ENCODE measurements around the gene ZMYM5.
"Not testable (repeated sequence)": the region's sequence is repeated elsewhere in the genome, so short reads cannot be mapped to it uniquely, and the experiment has no call there.

The ZMYM5 gene

DNA sequence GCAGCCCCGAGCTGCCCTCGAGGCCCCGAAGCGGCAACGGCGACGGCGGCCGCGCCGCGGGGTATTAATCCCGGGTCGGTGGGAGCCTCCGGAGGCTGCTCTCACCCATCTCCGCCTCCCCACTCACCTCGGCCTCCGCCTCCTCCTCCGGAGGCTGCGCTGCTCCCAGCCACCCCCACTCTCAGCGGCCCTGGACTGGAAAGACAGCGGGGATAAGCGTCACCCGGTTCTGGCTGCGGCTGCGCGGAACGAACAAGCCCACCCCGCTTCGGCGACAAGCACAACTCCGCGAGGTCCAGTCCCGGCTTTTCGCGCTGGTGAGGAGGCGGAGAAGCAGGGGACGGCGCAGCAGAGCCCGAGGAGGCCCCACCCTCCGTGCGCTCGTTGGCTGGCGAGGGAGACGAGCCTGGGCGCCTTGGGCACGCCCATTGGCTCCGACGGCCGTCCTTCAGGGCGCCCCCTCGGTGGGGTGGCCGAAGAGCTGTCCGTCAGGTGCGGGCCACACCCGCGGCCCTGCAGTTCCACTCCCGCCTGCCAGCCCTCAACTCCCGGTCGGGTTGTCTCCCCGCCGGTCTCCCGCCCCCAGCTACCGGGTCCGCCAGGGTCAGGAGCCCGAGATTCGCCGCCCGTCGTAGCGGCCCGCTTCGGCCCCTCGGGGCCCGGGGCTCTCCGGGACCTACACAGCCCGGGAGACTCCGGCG lies at the start of gene ZMYM5:
ZMYM5 (minus strand) TSS at position 327 of the 701 bp plus-strand sequence. CDS start 11,469 bp downstream, outside the sequence.
- peak; percentile 87 to 97 (median 89) for DNase-seq (ENCODE audit: low read depth in 2 of 3, low spot score in 2 of 3)

DNA sequence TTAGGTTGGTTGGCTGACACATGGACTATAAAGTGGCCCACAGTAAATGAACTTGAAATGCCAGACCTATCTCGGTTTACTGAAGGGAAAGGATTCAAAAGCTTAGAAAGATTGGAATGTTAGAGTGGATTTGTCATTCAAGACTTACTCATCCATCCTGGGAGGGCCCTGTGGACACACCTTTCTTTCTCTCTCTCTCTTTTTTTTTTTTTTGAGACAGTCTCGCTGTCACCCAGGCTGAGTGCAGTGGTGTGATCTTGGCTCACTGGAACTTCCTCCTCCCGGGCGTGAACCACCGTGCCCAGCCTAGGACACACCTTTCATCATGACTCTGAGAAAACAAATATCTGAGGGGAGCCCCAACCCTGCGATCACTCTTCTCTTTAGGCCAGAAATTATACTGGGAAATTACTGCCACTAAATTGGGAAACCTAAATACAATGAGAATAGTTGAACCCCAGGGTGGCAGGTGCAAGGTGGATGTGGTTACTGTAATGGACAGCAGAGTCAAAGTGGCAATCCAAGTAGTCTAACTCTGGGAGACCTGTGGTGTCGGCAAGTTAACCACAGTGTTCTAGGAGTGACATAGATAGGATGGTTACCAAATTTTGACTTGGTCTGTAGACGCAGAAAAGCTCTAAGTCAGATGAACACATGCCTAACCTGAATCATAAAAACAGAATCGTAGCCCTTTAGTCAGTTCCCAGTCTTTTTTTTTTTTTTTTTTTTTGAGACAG lies 47.1 kb upstream of the ZMYM5 start:
- no peak for DNase-seq (ENCODE audit: low read depth in 2 of 3, low spot score in 2 of 3)

DNA sequence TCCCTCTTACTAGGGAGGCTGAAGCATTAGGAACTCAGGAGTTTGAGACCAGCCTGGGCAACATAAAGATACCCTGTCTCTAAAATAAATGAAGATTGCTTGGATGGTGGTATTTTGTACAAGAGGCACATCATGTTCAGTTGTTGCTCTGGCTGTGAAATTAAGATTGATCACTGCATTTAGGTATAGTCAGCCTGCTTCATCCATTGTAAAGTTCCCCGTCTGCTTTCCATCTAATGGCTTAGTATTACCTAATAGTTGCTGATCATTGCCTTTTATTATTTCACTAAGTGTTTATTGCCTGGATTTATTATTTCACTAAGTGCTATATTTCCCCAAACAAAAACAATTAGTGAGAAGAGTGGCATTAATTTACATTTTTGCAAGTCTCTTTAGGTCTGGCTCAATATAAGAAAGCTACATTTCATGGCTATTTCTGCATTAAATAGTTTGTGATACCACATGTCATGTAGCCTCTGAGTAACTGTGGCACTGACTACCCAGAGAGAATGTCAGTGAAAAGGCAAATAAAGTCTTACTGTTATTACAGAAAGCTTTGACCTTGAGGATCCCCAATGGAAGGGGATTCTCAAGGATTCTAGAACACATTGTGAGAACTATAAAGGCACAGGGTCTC lies 45.0 kb upstream of the ZMYM5 start:
- DNase-seq (ENCODE audit: low read depth in 2 of 3, low spot score in 2 of 3), result no peak

DNA sequence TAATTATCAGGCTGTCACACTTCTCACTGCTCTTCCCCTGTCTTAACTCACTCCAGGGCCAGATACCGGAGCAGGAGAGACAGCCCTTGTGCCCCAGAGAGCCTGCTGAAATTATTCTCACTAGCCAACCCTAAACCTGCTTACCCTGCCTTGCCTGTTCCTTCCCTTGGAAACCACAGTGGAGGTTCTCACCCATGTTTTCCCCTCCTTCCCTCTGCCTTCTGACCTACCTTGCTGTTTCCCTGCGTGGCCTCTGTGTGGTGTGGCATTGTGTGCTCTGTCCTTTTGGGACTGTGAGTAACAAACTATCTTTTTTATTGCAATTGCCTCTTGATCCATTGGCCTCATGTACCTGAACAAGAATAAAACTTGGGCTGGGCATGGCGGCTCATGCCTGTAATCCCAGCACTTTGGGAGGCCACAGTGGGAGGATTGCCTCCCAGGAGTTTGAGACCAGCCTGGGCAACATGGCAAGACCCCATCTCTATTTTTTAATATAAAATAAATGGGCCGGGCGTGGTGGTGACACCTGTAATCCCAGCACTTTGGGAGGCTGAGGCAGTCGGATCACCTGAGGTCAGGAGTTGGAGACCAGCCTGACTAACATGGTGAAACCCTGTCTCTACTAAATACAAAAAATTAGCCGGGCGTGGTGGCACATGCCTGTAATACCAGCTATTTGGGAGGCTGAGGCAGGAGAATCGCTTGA lies 42.2 kb upstream of the ZMYM5 start:
- DNase-seq (ENCODE audit: low read depth in 2 of 3, low spot score in 2 of 3), result not testable (repeated sequence)

DNA sequence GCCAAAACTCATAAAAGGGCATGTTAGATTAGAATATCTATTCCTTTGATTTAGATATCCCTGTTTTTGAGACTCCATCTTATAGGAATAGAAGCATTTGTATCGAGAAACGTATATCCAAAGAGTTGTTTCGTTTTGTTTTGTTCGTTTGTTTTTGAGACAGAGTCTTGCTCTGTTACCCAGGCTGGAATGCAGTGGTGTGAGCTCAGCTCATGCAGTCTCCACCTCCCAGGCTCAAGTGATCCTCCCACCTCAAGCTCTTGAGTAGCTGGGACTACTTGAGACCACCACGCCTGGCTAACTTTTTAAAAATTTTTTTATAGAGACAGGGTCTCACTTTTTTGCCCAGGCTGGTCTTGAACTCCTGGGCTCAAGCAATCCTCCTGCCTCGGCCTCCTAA lies 26.6 kb upstream of the ZMYM5 start:
- DNase-seq (ENCODE audit: low read depth in 2 of 3, low spot score in 2 of 3), result no peak

DNA sequence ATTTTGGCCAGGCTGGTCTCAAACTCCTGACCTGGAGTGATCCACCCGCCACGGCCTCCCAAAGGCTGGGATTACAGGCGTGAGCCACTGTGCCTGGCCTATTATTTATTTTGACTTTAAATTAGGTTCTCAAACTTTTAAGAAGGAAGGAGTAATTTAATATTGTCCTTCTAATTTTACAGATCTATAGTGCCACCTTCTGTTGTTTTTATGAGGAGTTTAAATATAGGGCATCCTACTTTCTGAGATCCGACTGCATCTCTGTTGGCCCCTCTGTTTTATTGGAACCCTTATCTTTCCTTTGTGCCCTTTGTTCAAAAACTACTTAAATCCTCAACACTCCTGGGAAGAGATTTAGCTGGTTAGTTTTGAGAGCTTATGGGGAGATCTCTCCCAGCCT lies 25.4 kb upstream of the ZMYM5 start:
- DNase-seq (ENCODE audit: low read depth in 2 of 3, low spot score in 2 of 3), result no peak

DNA sequence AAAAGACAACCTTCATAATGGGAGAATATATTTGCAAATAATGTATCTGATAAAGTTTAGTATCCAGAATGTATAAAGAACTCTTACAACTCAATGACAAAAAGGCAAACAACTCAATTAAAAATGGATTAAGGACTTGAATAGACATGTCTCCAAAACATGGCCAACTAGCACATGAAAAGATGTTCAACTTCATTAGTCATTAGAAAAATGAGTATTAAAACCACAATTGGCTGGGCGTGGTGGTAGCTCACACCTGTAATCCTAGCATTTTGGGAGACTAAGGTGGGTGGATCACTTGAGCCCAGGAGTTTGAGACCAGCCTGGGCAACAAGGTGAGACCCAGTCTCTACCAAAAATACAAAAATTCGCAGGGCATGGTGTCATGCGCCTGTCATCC lies 18.8 kb upstream of the ZMYM5 start:
- DNase-seq (ENCODE audit: low read depth in 2 of 3, low spot score in 2 of 3), result no peak

DNA sequence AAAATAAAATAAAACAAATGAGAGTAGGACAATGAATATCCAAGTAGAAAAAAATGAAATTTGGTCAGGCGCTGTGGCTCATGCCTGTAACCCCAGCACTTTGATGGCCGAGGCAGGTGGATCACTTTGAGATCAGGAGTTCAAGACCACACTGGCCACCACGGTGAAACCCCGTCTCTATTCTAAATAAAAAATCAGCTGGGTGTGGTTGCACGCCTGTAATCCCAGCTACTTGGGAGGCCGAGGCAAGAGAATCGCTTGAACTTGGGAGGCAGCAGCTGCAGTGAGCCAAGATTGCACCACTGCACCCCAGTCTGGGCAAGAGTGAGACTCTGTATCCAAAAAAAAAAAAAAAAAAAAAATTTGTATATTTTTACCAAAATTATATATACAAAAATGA lies 18.2 kb upstream of the ZMYM5 start:
- no peak for DNase-seq (ENCODE audit: low read depth in 2 of 3, low spot score in 2 of 3)

DNA sequence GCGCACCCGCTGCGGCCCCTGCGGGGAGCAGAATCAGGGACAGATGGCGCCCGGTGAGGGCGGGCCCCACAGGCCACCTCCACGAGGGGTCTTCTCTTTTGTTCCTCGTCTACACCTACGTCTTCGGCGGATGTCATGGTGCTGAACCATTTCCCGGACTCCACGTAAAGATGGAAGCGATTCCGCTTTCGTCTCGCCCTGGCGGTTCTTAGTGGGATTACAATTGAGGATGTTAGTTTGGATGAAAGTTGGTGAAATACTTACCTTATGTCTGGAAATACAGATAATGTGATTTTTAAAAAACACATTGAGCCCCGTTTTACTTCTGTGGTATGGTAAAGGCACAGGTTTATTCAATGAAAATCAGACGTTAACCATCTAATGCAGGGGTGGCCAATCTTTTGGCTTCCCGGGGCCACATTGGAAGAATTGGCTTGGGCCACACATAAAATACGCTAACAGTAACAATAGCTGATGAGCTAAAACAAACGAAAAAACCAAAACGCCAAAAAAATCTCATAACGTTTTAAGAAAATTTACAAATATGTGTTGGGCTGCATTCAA lies 1.4 kb upstream of the ZMYM5 start:
- DNase-seq (ENCODE audit: low read depth in 2 of 3, low spot score in 2 of 3), result peak in 2 of 3 experiments; percentile 35 to 59

DNA sequence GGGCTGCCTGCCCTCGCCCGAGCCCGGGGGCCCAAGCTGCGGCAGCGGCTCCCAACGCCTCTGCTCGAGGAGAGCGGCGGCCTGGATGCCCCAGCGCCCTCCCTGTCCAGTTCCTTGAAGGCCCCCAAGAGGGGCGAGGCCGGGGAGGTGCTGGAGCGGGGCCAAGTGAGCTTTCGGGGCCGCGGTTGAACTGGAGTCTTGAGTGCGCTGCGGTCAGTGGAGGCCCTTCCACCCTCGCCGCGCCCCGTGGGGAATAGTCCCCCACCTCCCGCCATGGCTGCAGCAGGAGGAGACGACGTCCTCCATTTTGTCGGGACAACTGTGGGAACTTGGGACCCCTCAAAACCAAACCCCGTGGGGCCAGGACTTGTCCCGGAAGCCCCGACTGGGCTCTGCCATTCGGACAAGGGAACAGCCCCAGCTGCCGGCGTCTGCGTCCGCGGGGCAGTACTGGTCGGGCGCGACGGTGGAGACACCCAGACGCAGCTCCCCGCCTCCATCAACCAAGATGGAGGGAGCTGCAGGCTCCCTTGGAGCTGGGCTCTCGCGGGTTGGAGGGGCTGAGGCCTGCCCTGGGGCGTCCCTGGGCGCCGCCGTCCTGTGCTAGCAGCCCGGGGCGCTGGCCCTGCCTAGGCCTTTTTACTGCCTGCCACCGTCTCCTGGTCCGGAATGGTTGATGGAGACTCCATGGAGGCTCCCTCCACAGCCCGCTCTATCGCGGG lies 736 bp upstream of the ZMYM5 start:
- peak in 2 of 3 experiments; percentile 46 to 61 for DNase-seq (ENCODE audit: low read depth in 2 of 3, low spot score in 2 of 3)

DNA sequence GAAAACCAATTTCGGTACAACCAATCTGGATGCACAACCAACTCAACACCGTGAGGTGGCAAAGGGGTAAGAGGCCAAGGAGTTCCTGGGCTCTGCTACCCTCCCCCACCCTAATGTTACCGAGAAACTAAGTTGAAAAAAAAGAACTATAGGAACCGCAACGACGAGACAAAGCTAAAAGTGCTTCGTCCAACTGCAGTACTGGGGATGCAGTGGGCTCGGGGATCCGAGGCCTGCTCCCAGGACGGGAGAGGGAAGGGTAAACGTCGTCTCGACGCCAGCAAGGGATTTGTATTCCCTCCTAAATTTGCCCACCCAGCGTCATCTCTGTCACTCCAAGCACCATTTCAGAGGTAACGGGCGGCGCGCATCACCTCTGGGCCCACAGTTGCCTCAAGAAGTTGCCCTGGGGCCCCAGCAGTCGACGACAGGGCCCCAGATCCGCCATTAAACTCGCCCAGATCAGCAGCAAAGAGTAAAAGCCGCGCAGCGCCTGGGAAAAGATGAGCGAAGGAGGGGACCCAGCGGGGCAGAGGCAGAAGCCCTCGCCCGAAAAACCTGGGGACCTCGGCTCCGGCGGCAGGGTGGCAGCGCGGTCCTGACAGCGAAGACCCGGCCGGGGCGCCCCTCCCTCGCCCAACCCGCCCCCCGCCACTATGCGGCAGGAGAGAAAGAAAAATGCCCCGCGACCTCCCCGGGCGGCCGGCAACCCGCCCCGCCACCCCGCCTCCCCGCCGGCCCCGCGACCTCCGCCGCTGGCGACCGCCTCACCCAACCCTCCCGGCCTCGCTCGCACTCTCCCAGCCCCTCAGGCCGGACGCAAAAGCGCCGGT lies 752 bp downstream of the ZMYM5 start:
- peak; percentile 14 to 17 (median 16) for DNase-seq (ENCODE audit: low read depth in 2 of 3, low spot score in 2 of 3)

DNA sequence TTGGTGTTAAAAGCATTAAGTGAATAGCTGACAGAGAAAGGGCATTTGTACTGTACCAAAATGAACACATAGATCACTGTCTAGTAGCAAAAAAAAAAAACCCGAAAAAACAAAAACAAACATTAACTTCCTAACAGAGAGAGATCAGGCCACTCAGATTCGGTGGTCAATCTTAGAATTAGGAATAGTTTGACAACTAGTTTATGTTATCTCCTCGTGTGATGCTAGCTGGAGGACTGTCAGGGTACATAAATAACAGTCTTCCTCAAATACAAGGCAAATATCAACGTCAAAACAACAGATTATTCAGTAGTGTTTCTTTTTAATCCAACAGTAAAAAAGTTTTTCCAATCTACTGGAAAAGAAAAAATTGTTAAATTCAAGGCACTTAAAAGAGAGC lies 1.7 kb downstream of the ZMYM5 start:
- DNase-seq (ENCODE audit: low read depth in 2 of 3, low spot score in 2 of 3), result no peak

DNA sequence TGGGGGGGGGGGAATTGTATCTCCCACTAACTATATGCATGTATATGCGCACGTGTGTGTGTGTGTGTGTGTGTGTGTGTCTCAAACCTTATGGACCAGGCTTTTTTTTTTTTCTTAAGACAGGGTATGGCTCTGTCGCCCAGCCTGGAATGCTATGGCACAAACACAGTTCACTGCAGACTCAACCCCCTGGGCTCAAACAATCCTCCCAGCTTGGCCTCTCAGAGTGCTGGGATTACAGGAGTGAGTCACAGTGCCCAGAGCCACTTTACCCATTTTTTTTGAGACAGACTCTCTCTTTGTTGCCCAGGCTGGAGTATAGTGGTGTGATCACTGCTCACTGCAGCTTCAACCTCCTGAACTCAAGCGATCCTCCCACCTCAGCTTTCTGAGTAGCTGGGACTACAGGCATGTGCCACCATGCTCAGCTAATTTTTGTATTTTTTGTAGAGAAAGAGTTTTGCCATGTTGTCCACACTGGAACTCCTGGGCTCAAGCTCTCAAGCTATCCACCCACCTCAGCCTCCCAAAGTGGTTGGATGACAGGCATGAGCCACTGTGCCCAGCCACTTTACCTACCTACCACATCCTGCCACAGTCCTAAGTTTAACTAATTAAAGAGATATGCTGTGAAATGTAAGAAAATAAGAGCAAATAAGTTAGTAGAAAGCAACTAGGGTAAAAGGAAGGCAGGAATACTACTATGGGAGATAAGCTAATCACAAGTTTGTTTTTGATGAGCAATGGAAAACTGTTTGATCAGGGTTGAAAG lies 2.4 kb downstream of the ZMYM5 start:
- DNase-seq (ENCODE audit: low read depth in 2 of 3, low spot score in 2 of 3), result no peak

DNA sequence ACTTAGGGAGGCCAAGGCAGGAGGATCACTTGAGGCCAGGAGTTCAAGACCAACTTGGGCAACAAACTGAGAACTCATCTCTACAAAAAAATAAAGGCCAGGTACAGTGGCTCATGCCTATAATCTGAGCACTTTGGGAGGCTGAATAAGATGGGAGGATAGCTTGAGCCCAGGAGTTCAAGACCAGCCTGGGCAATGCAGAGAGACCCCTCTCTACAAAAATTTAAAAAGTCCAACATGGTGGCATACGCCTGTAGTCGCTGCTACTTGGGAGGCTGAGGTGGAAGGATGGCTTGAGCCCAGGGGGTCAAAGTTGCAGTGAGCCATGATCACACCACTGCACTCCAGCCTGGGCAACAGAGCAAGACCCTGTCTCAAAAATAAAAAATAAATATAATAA lies 5.8 kb downstream of the ZMYM5 start:
- DNase-seq (ENCODE audit: low read depth in 2 of 3, low spot score in 2 of 3), result not testable (repeated sequence)

DNA sequence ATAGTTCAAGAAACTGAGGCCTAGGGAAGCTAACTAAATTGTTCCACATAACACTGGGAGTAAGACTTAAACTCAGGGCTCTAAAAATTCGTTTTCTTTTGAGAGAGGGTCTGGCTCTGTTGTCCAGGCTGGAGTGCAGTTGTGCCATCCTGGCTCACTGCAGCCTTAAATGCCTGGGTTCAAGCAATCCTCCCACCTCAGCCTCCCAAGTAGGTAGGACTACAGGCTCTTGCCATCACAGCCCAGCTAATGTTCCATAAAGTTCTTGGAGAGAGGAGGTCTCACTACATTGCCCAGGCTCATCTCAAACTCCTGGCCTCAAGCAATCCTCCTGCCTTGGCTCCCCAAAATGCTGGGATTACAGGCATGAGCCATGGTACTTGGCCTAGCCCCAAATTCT lies 10.7 kb downstream of the ZMYM5 start:
- DNase-seq (ENCODE audit: low read depth in 2 of 3, low spot score in 2 of 3), result no peak

DNA sequence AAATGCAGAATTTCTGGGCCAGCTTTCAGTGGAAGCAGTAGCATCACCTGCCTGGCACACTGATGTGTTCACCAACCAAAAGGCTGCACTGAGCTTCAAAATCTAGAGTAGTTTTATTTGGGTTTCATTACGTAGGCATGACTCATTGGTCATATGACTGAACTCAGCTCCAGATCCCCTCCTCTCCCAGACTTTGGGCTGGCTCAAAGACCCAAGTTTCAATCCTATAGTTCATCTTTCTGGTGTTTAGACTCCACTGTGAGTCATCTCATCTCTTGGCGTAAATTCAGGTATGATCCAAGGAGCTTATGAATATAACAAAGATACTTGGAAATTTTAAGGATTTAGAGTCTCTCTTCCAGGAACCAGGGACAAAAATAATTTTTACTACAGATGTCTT lies 17.7 kb downstream of the ZMYM5 start:
- DNase-seq (ENCODE audit: low read depth in 2 of 3, low spot score in 2 of 3), result no peak

DNA sequence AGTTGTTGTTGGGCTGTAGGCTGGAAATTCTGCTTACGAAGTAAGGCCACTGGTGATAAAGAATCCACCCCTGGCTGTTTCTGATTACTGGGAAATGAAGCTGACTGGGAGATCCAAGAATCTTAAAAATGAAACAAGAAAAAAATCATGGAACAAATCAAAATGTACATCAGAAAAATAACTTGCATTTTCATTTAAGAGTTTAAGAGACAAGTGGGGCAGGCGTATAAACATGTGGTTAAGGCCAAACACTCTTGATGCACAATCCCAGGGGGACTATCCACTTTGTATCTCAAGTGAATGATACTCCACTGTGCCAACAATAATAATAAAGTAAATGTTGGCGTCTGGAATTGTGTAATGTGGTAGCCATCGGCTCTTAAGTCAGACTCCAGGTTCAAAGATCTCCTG lies 24.6 kb downstream of the ZMYM5 start:
- no peak for DNase-seq (ENCODE audit: low read depth in 2 of 3, low spot score in 2 of 3)

DNA sequence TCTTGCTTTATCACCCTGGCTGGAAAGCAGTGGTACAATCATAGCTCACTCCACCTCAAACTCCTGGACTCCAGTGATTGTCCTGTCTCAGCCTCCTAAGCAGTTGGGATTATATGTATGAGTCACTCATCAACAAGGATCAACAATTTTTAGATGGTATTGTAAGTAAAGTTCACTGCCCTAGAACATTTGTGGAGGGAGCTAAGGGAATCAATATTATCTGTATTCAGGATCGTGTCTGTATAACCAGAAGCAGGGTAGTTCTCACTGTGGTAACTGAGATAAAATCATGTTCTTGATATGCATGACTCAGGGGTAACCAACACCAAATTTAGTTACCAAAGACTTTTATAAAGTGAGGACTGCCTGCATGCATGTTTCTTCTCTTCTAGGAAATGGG lies 27.0 kb downstream of the ZMYM5 start:
- no peak for DNase-seq (ENCODE audit: low read depth in 2 of 3, low spot score in 2 of 3)

DNA sequence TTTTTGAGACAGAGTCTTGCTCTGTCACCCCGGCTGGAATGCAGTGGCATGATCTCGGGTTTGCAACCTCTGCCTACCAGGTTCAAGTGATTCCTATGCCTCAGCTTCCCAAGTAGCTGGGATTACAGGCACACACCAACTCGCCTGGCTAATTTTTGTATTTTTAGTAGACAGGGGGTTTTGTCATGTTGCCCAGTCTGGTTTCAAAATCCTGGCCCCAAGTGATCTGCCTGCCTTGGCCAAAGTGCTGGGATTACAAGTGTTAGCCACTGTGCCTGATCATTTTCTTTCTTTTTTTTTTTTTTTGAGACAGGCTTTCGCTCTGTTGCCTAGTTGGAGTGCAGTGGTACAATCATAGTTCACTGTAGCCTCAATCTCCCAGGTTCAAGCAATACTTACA lies 28.7 kb downstream of the ZMYM5 start:
- DNase-seq (ENCODE audit: low read depth in 2 of 3, low spot score in 2 of 3), result no peak
